ENCODE data around the gene CYBA.

The CYBA gene

DNA sequence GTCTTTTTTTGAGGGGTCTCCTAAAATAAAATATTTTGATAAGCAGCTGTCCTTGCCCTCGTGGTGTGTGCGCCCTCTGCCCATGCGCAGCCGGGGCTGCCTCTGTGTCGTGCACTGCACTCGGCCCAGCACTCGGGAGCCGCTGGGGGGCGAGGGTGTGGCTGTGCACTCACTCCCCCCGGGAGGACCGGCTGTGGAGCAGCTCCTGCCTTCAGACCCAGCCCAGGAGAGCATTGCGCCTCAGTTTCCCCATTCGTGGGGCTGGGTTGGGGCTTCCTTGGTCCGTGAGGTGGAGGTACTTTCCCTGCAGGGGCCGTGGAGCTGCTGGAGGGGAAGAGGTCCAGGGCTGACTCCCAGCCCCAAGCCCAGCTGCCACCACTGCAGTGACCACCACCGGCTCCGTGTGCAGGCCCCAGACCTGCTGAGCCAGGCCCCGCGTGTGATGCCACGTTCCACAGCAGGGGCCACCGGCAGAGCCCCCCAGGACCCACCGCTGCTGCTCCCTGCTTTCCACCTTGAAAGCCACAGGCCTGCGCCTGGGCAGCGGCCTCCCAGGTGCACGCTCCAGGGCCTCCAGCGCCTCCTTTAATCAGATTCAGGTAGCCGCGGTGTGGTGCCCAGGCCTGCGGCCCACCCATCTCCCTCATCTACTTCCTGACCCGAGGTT lies 18.8 kb downstream of the CYBA start:
- no peak for DNase-seq (ENCODE audit: low read depth in 1 of 2, low spot score in 1 of 2)

- DNase-seq (ENCODE audit: low read depth in 1 of 2, low spot score in 1 of 2), result no peak
Measured at GRCh38 chr16:88631384-88631783, 19.5 kb downstream of the CYBA start.

GRCh38 chr16:88630941-88631340 lies 19.9 kb downstream of the CYBA start:
- no peak for DNase-seq (ENCODE audit: low read depth in 1 of 2, low spot score in 1 of 2)

DNA sequence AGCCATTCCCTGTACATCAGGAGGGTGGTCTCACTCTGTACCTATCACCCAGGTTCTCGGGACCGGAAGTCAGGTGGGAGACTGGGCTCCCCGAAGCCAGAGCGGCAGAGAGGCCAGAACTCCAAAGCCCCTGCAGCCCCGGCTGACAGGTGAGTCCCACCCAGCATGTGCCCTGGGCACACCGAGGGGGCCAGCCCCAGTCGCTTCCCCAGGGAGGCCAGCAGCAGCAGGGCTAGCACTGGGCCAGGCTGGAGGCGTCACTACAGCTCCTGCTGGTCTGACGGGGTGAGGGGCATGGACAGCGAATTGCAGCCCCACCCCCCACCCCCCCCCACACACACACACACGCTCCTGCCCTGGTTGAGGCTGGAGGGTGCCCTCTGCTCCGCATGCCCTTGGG lies 20.4 kb downstream of the CYBA start:
- DNase-seq (ENCODE audit: low read depth in 1 of 2, low spot score in 1 of 2), result no peak

GRCh38 chr16:88629835-88630234 lies 21.0 kb downstream of the CYBA start:
- DNase-seq (ENCODE audit: low read depth in 1 of 2, low spot score in 1 of 2), result no peak

GRCh38 chr16:88628512-88628974 lies 22.3 kb downstream of the CYBA start:
- no peak for DNase-seq (ENCODE audit: low read depth in 1 of 2, low spot score in 1 of 2)

- DNase-seq (ENCODE audit: low read depth in 1 of 2, low spot score in 1 of 2), result no peak
Measured at GRCh38 chr16:88627531-88628411, 23.1 kb downstream of the CYBA start.

- no peak for DNase-seq (ENCODE audit: low read depth in 1 of 2, low spot score in 1 of 2)
Measured at GRCh38 chr16:88626646-88627045, 24.2 kb downstream of the CYBA start.

GRCh38 chr16:88624977-88625576 lies 25.8 kb downstream of the CYBA start:
- DNase-seq (ENCODE audit: low read depth in 1 of 2, low spot score in 1 of 2), result no peak

DNA sequence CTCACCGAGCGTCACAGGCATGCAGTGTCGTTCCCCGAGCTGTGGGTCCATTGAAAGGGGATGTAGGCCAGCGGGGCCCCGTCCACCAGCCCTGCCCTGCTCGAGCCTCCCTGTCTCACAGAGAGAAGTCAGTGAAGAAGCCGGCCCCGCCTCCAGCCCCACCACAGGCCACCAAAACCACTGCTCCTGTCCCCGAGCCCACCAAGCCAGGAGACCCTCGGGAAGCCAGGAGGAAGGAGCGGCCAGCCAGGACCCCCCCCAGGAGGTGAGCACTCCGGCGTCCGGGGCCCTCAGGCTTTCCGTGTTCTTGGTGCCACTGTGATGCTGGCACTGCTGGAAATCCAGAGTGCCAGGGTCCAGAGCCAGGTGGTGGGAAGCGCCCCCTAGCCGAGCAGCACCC lies 26.4 kb downstream of the CYBA start:
- no peak for DNase-seq (ENCODE audit: low read depth in 1 of 2, low spot score in 1 of 2)

GRCh38 chr16:88623858-88624257 lies 27.0 kb downstream of the CYBA start:
- DNase-seq (ENCODE audit: low read depth in 1 of 2, low spot score in 1 of 2), result no peak

DNA sequence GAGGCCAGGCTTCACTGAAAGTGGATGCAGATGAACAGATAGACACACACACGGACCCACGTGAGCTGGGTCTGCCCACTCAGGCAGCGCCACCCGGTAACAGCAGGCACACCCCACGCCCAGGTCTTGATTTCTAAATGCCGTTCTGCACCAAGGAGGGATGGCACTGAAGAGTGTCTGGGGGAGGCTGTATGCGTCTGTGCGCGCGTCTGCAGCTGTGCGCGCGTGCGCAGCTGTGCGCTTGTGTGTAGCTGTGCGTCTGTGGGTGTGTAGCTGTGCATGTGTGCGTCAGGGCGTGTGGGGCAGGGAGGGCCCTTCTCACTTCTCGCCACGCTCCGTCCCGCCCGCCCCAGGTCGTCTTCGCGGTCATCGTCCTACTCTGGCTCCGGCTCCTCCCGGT lies 28.0 kb downstream of the CYBA start:
- no peak for DNase-seq (ENCODE audit: low read depth in 1 of 2, low spot score in 1 of 2)

DNA sequence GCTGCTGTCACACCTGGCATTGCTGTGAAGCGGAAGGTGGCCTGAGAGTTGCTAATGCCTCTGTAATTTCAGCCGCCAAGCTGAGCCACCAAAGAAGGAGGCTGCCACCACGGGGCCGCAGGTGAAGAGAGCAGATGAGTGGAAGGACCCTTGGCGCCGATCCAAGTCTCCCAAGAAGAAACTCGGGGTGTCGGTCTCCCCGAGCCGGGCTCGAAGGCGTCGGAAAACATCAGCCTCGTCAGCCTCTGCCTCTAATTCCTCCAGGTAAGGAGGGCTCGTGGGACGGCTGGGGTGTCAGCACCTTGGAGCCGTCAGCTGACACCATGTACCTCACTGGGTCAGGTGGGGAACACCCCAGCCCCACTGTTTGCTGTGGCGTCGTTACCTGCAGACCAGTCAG lies 28.7 kb downstream of the CYBA start:
- DNase-seq (ENCODE audit: low read depth in 1 of 2, low spot score in 1 of 2), result no peak

DNA sequence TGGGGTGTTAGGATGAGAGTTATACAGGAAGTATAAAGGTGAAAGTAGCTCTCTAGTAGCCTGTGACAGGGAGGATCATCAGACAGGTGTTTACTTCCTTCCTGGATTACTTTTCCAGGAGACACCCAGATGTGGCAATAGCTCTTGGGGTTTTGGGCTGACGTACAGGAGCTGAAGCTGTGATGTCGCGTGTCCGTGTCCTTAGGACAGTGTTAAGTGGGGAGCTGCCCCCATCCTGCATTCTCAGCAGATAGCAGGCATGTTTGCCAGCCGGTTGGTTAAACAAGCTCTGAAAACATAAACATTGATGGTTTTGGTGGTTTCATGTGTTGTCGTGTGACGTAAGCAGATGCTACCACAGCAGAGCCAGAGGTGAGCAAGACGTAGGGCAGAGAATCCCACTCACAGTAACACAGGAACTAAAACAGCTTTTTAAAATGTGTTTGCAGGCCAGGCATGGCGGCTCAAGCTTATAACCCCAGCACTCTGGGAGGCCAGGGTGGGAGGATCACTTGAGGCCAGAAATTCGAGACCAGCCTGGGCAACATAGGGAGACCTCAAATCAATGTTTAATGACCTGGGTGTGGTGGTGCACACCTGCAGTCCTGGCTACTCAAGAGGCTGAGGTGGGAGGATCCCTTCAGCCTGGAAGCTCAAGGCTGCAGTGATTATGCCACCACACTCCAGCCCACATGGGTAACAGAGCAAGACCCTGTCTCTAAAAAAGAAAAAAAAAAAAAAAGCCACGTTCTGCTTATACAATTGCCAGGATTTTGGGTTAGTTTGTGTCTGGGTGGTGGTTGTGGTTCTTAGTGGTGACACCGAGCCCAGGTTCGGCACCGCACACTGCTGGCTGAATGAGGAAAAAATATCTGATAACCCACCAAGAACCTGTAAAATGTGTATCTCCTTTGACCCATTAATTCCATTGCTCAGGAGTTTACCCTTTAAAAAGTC lies 30.7 kb downstream of the CYBA start:
- DNase-seq (ENCODE audit: low read depth in 1 of 2, low spot score in 1 of 2), result peak in 1 of 2 donors; percentile 32

GRCh38 chr16:88618956-88619667 lies 31.7 kb downstream of the CYBA start:
- DNase-seq (ENCODE audit: low read depth in 1 of 2, low spot score in 1 of 2), result no peak

DNA sequence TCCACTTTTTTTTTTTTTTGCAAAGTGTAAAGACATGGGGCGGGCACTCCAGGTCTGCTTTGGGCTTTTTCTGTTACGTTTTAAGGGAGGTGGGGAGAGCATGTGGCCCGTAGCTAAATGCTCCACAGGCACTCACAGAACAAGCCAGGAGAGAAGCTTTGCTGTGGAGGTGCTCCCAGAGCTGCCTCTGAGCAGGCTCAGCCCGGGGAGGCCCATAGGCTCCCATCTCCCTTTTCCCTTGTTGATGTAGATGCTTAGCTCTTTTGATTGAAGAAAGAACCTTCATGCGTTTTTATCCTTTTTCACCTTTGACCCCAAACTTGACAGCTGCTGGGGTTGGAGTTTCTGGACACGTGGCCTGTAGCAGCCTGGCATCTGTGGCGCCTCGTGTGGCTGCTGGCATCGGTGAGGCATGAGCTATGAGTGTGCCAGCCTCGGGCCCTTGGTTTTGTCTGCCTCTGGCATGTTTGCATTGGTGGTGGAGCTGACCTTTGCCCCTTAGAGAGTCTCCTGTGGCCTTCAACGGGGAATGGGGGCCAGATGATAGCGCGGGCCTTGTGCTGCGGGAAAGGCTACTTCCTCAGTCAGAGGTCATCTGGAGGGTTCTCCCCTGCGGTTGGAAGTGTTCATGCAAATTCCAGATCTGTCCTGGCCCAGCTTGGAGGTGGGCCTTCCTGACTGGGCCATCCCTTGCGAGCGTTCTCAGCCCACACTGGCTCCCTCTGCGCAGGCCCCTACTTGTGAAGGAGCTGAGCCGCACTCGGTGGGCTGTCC lies 32.5 kb downstream of the CYBA start:
- DNase-seq (ENCODE audit: low read depth in 1 of 2, low spot score in 1 of 2), result no peak

- DNase-seq (ENCODE audit: low read depth in 1 of 2, low spot score in 1 of 2), result no peak
Measured at GRCh38 chr16:88617268-88618031, 33.4 kb downstream of the CYBA start.

DNA sequence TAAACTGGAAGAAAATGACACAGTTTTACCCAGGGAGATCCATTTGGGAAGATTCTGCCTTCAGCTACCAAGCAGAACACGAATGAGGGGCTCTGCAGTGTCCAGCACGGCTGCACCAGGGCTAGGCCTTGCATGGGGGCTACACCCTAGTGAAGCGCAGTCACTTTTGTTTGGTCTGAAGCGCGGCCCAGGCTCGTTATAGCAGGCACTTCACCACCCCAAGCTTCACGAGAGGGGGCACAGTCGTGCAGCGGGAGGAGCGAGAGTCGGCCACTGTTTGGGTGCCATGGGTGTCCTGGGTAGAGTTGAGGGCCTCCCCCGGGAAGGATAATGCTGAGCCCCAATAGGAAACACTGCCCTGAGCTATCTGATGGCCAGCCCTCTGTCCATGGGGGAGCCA lies 34.1 kb downstream of the CYBA start:
- no peak for DNase-seq (ENCODE audit: low read depth in 1 of 2, low spot score in 1 of 2)

GRCh38 chr16:88616320-88616719 lies 34.5 kb downstream of the CYBA start:
- no peak for DNase-seq (ENCODE audit: low read depth in 1 of 2, low spot score in 1 of 2)

Data from stimulated activated CD4-positive, alpha-beta T cell treated with anti-CD3 and anti-CD28 coated beads, Interleukin-15, amount 100 ng/mL, for 1 hour (primary cell).